ENCODE data around the gene SAFB. TPM values are rescaled to one million over a fixed set of nuclear protein-coding genes. Genes with fewer than 3 reads are reported as not detected.

Gene SAFB
- total and polyA plus RNA-seq, 2 of the 13 experiments (the other 11 are each of a cell fraction or from before 2014, with no cell fraction given), result 21.0 to 28.4 TPM

- BruUV-seq (replicated peaks), result no TSS peak
- Histone ChIP-seq H3K79me2 (ENCODE audit: insufficient read depth, low read length) (peaks cover 76% of the 10 kb centered on the region), H3K9me3 (ENCODE audit: low read length) (no peaks in the 10 kb centered on the region), H3K36me3 (replicated peaks in 1 of 2; ENCODE audit: control insufficient read depth in 1 of 2, insufficient read depth in 2 of 2, low read length in 2 of 2) (peaks cover 39 to 81% of the 10 kb centered on the region in 2 experiments), H4K20me1 (ENCODE audit: insufficient read depth, low read length) (peaks cover 55% of the 10 kb centered on the region), H3K4me2 (ENCODE audit: low read depth, low read length) (no peak overlapping the region; the same call in 1 of the 2 replicates), H3K9ac (ENCODE audit: insufficient read depth, low read depth, low read length) (no peak overlapping the region), H2AFZ (ENCODE audit: low read length) (no peak overlapping the region), H3K4me1 (ENCODE audit: insufficient read depth, low read length) (peaks cover 23% of the 10 kb centered on the region), H3K27me3 (ENCODE audit: control insufficient read depth in 1 of 2, insufficient read depth in 2 of 2, low read length in 2 of 2) (no peaks in the 10 kb centered on the region), H3K4me3 (replicated peaks in 1 of 3; ENCODE audit: insufficient read depth in 1 of 3, low read depth in 2 of 3, low read length in 3 of 3) (no peak overlapping the region), H3K27ac (ENCODE audit: extremely low read length, insufficient read depth, low read length) (peak overlapping the region; percentile 27)
- intact Hi-C loops (cut with micrococcal nuclease; ENCODE audit: unreplicated experiment), result no loop called here
- peak; percentile 72 for ATAC-seq
- DNase-seq (ENCODE audit: low spot score), result no peak
- ChIA-PET CTCF (ENCODE audit: low intra/inter-chr PET ratio, low total read pairs) (no interaction called here), POLR2A (interaction anchor here (0.7 to 2.5 kb wide), 3 partner anchors 13 to 186 kb away, joined by 3 to 13 read pairs (median 7); partner anchors contain the start of genes SAFB and SAFB2)
- FAIRE-seq, result no peak
- in situ Hi-C loops (cut with HindIII; ENCODE audit: extremely low pct_ligation_motif_present, low pct_unique_long_range_greater_than_20kb), result no loop called here
- WGBS (ENCODE audit: low lambda C conversion rate), result 61% methylated on average over 2 of the region's 2 CpGs
- TF ChIP-seq FOXJ3 (CRISPR knock-in tag; IDR thresholded peaks at IDR 0.05; ENCODE audit: borderline replicate concordance) (no peak), ZNF883 (CRISPR knock-in tag; IDR thresholded peaks at IDR 0.05; ENCODE audit: not compliant biosample characterization) (no peak), HNF4A (CRISPR knock-in tag; IDR thresholded peaks at IDR 0.05) (peak; percentile 54; the same call in 1 of the 2 replicates), ZFP37 (CRISPR knock-in tag; IDR thresholded peaks at IDR 0.05; ENCODE audit: borderline replicate concordance) (no peak), ZNF326 (CRISPR knock-in tag; IDR thresholded peaks at IDR 0.05; ENCODE audit: borderline replicate concordance) (no peak), ZNF747 (CRISPR knock-in tag; IDR thresholded peaks at IDR 0.05; ENCODE audit: borderline replicate concordance) (no peak), CEBPB (IDR thresholded peaks at IDR 0.05; ENCODE audit: borderline replicate concordance, low read depth, low read length) (peak; percentile 94), ZNF782 (CRISPR knock-in tag; IDR thresholded peaks at IDR 0.05; ENCODE audit: borderline replicate concordance) (no peak), NR2F6 (IDR thresholded peaks at IDR 0.05) (no peak), NR2F6 (CRISPR knock-in tag; IDR thresholded peaks at IDR 0.05) (peak; percentile 43; the same call in 1 of the 2 replicates), GATAD2A (CRISPR knock-in tag; IDR thresholded peaks at IDR 0.05) (peak; percentile 80), ZNF512B (CRISPR knock-in tag; IDR thresholded peaks at IDR 0.05; ENCODE audit: borderline replicate concordance) (no peak), U2AF1 (optimal IDR thresholded peaks at IDR 0.05; ENCODE audit: low read depth, low read length) (no peak), NFIC (IDR thresholded peaks at IDR 0.05; ENCODE audit: low read length) (no peak), NR2C2 (CRISPR knock-in tag; IDR thresholded peaks at IDR 0.05; ENCODE audit: borderline replicate concordance) (peak; percentile 31; the same call in 1 of the 2 replicates), JUND (CRISPR knock-in tag; IDR thresholded peaks at IDR 0.05) (no peak), CEBPG (CRISPR knock-in tag; IDR thresholded peaks at IDR 0.05) (peak; percentile 89), ZBTB42 (CRISPR knock-in tag; IDR thresholded peaks at IDR 0.05) (no peak), ZNF672 (CRISPR knock-in tag; IDR thresholded peaks at IDR 0.05) (no peak), THAP11 (CRISPR knock-in tag; IDR thresholded peaks at IDR 0.05) (peak; percentile 28; the same call in 1 of the 2 replicates), ZNF563 (CRISPR knock-in tag; IDR thresholded peaks at IDR 0.05) (no peak), FOXP1 (IDR thresholded peaks at IDR 0.05) (no peak), FOXP1 (CRISPR knock-in tag; IDR thresholded peaks at IDR 0.05) (peak; percentile 63), NFKBIZ (CRISPR knock-in tag; IDR thresholded peaks at IDR 0.05) (no peak), RARA (CRISPR knock-in tag; IDR thresholded peaks at IDR 0.05) (peak; percentile 81), ZNF282 (IDR thresholded peaks at IDR 0.05; ENCODE audit: partially characterized antibody) (no peak), ZNF235 (CRISPR knock-in tag; IDR thresholded peaks at IDR 0.05; ENCODE audit: borderline replicate concordance) (no peak)
These were observed 19.3 kb downstream of the SAFB start for GRCh38 chr19:5642204-5642603.
